Epidermal melanocyte (primary cell): ENCODE data around the gene NLRP12.
"Not testable (repeated sequence)": the region's sequence is repeated elsewhere in the genome, so short reads cannot be mapped to it uniquely, and the experiment has no call there.

ENCODE experiments used
- DNase-seq: peaks from one replicate; pipeline ENCODE4 v3.0.0; 2011; ENCODE audit warnings: low spot score; ENCODE audit not compliant: insufficient read length

The NLRP12 gene, protein sequence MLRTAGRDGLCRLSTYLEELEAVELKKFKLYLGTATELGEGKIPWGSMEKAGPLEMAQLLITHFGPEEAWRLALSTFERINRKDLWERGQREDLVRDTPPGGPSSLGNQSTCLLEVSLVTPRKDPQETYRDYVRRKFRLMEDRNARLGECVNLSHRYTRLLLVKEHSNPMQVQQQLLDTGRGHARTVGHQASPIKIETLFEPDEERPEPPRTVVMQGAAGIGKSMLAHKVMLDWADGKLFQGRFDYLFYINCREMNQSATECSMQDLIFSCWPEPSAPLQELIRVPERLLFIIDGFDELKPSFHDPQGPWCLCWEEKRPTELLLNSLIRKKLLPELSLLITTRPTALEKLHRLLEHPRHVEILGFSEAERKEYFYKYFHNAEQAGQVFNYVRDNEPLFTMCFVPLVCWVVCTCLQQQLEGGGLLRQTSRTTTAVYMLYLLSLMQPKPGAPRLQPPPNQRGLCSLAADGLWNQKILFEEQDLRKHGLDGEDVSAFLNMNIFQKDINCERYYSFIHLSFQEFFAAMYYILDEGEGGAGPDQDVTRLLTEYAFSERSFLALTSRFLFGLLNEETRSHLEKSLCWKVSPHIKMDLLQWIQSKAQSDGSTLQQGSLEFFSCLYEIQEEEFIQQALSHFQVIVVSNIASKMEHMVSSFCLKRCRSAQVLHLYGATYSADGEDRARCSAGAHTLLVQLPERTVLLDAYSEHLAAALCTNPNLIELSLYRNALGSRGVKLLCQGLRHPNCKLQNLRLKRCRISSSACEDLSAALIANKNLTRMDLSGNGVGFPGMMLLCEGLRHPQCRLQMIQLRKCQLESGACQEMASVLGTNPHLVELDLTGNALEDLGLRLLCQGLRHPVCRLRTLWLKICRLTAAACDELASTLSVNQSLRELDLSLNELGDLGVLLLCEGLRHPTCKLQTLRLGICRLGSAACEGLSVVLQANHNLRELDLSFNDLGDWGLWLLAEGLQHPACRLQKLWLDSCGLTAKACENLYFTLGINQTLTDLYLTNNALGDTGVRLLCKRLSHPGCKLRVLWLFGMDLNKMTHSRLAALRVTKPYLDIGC

DNA sequence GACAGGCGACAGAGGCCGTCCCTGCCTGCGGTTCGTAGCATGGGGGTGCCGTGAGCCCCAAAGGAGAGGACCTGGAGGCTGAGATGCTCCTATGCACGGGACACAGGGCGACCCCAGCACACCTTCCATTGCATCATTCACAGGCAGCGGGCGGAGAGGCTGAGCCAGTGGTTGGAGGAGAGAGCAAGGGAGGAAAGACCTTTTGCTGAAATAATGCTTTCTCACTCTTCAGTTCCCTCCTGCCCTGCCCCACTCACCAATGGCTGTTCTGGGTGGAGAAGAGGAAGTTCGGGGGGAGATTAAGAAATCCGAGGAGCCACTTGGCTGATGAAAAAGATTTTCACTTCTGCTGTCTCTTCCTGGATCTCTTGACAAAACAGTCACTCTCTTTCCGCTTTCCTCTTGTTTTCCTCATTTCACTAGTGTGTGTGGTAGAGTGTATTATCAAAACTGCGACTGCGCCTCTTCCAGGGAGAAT lies at the start of gene NLRP12:
Gene NLRP12, minus strand, starts transcription at position 181 of the 478 bp plus-strand sequence. Its CDS starts 140 bp downstream, at position 41.
- no peak for DNase-seq

- DNase-seq: no peak
These were observed 48.6 kb upstream of the NLRP12 start for GRCh38 chr19:53872762-53873161.

DNA sequence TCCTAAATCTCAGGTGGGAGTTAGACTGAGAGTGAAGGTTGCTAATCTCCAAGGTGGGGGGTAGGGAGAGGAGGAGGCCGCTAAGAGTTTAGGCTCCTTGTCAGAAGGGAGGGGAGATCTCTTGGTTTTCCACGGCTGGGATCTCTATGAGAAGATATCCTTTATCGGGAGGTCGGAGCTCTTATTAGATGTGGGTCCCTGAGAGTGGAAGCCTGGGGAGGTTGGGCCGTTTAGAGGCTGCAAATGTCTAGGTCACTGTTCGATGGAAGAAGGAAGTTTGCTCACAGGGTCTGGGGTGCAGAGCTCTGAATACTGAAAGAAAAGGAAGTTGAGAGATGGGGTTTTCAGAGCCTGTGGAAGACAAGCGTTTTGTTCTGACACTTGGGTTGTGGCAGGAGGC lies 47.3 kb upstream of the NLRP12 start:
- no peak for DNase-seq

DNA sequence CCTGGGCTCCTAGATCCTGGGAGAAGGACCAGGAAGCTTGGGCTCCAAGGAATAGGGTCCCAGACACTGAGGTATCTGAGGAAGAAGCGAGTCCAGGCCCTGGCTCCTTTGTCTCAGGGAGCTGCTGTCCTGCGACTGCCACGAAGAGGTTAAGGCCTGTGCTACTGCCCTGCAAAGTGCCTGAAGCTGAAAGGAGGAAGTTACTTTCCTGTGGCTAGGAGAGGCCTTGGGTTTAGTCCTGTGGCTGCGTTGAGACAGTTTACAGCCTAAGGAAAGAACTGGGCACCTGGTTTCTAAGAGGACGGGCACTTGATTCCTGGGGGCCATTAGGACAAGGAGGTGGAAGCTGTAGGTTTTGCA lies 46.4 kb upstream of the NLRP12 start:
- no peak for DNase-seq

- DNase-seq: not testable (repeated sequence)
These were observed 45.8 kb upstream of the NLRP12 start for GRCh38 chr19:53869805-53870484.

DNA sequence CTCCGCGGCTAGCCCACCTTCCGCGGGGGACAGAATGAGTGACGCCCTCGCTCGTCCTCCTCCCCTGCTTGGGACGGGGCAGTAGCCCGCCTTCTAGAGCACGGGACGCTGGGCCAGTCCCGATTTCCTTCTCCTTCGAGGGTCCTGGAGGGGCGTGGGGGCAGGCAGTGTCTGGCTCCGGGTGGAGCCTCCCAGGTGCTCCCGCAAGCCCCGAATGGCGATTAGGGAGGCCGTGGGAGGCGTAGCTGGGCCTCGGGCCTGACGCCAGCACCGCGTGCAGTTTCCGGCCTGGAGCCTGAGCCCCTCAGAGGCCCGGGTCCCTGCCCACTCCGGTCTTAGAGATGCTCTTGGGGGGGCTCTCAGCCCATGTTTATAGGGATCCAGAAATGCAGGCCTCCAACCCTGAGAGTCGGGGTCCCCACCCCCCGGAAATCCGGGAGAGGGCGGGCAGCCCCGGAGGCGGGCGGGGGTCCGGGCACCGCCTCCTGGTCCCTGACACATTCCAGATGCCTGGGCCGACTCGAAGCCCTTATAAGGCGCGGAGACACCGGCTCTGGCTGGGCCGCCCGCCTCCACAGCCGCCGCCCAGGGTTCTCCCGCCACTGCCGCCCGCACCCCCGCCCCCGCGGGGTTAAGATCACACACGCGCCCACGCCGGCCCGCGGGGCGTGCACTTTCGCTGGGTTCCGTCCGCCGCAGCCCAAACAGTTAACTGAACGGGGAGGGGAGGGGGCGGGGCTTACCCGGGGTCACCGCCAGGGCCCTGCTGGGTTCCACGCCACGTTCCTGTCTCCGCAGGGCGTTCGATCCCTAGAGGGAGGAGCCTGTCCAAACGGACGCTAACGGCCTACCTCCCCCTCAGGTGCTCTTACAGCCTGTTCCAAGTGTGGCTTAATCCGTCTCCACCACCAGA lies 45.0 kb upstream of the NLRP12 start:
- peak; percentile 88 for DNase-seq

- DNase-seq: no peak
These were observed 44.2 kb upstream of the NLRP12 start for GRCh38 chr19:53868091-53868891.

- DNase-seq: peak; percentile 99
These were observed 43.3 kb upstream of the NLRP12 start, which contains the start of gene MYADM for GRCh38 chr19:53867225-53868090. Gene MYADM (plus strand): TSS chr19:53867883. CDS start chr19:53873530, 5,647 bp downstream.

- no peak for DNase-seq
These were observed 42.7 kb upstream of the NLRP12 start for GRCh38 chr19:53866865-53867224.

GRCh38 chr19:53865918-53866864 lies 42.1 kb upstream of the NLRP12 start:
- no peak for DNase-seq

- no peak for DNase-seq
These were observed 41.4 kb upstream of the NLRP12 start for GRCh38 chr19:53865523-53865917.

DNA sequence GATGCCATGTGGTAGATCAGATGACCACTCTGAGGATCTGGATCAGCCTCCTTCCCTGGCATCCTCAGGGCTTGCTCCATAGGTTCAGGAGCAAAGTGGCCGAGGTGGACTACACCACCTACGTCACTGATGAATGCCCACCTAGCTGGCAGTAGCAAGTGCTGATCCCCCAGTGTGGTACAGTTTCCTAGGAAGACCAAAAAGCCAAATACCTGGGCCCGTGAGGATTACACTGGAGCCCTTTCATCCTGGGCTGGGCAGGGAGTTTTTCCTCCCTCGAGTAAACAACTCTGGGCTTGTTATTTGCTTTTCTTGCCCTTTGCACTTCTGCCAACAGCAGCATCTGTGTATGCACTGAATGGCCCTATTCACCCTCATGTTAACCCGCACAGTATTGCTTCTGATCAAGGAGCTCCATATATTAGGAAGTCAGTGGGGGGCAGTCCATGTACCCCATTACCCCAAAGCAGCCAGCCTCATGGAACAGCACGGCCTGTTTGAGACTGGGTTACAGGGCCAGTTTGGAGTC lies 40.3 kb upstream of the NLRP12 start:
- DNase-seq: no peak

DNA sequence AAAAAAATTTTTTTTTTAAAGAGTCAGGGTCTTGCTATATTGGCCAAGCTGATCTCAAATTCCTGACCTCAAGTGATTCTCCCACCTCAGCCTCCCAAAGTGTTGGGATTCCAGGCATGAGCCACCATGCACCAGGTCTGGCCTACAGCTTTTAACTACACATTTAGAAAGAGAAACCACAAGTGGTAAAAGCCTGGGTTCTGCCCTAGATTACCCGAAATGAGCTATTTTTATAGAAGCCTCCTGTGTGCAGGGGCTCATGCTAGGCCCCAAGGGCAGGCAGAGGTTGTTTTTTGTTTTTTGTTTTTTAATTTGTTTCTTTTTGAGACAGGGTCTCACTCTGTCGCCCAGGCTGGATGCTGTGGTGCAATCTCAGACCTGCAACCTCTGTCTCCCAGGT lies 29.6 kb upstream of the NLRP12 start:
- DNase-seq: no peak

DNA sequence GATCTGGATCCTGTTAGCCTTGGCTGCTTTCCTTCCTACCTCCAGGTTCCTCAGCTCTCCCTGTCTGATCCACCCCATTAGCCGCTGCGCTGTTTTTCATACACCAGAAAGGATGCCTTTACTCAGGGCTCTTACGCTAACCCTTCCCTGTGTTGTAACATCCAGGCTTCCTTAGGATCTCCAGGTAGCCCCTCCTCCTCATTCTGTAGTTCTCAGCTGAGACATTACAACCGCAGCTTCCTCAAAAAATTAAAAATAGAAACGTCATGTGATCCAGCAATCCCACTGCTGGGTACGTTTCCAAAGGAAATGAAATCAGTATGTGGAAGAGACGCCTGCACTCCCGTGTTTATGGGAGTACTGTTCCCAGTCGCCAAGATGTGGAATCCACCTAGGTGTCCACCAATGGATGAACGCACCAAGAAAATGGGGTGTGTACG lies 25.1 kb upstream of the NLRP12 start:
- DNase-seq: no peak

- no peak for DNase-seq
These were observed 23.4 kb upstream of the NLRP12 start for GRCh38 chr19:53847555-53847954.

DNA sequence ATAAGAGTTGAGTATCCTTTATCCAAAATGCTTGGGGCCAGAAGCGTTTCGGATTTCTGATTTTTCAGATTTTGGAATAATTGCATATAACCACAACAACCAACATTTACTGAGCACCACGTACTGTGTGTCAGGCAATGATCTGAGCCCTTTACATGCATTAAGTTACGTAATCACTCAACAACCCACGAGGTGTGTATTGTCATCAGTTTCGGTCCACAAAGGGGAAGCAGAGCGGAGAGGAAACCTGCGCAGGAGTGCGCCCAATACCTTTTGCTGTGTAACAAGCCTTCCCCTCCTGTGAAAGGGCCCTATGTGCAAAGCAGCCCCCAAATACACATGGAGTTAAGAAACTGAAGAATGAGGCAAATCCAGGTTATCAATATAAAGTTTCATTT lies 20.7 kb upstream of the NLRP12 start:
- no peak for DNase-seq

DNA sequence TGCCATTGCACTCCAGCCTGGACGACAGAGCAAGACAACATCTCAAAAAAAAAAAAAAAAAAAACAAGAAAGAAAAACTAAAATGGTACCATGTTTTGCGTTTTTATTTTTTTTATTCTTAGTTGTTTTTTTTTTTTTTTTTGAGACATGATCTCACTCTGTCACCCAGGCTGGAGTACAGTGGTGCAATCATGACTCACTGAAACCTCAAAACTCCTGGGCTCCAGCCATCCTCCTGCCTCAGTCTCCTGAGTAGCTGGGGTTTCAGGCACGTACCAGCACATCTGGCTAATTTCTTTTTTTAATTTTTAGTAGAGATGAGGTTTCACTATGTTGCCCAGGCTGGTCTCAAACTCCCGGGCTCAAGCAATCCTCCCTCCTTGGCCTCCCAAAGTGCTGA lies 16.8 kb upstream of the NLRP12 start:
- not testable (repeated sequence) for DNase-seq
